HG03108 (cell line): ENCODE data around the gene GTPBP6.
"Not testable (repeated sequence)": the region's sequence is repeated elsewhere in the genome, so short reads cannot be mapped to it uniquely, and the experiment has no call there.

Experiments
- ATAC-seq: cut with Tn5 transposase; IDR thresholded peaks from one replicate; pipeline ENCODE4 v1.9.1; 2021; ENCODE audit warnings: moderate library complexity; ENCODE audit not compliant: unreplicated experiment

GTPBP6 gene

DNA sequence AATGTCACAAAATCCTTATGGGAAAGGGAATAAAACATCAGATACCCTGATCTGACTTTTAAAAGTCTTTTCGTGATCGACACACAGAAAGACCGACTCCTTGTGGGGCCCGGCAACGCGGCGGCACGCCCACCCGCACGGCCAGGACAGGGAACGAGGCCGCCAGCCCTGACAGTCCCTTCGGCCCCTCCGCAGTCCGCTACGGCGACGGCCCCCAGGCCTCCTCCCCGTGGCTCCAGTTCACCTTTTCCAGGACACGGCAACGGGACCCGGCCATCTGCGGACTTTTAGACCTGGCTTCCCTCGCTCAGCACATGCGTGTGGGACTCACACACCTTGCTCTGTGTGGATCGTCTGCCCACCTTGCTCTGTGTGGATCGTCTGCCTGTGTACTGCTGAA, 33.6 kb upstream of the GTPBP6 start:
- ATAC-seq = no peak

DNA sequence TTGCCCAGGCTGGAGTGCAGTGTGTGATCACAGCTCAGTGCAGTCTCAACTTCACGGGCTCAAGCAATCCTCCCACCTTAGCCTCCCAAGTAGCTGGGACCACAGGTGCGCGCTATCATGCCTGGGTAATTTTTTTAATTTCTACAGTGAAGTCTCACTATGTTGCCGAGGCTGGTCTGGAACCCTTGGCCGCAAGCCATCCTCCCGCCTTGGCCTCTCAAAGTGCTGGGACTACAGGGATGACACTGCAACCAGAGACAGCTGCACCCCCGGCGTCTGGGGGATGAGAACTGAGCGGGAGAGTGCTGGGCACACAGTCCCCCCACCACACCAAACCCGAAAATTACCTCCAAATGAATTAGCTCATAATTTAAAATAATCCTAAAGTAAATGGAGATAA, 33.1 kb upstream of the GTPBP6 start:
- no peak for ATAC-seq

DNA sequence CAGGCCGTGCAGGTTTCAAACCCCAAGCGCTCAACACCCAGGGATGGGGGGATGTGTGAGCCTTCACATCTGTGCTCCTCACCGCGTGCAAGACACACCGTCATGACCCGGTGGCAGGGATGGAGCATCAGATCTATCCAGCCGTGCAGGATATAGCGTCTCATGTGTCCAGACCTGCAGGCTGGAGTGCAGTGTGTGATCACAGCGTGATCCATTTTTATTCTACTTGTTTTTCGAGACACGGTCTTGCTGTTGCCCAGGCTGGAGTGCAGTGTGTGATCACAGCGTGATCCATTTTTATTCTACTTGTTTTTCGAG, 32.7 kb upstream of the GTPBP6 start:
- ATAC-seq = not testable (repeated sequence)

DNA sequence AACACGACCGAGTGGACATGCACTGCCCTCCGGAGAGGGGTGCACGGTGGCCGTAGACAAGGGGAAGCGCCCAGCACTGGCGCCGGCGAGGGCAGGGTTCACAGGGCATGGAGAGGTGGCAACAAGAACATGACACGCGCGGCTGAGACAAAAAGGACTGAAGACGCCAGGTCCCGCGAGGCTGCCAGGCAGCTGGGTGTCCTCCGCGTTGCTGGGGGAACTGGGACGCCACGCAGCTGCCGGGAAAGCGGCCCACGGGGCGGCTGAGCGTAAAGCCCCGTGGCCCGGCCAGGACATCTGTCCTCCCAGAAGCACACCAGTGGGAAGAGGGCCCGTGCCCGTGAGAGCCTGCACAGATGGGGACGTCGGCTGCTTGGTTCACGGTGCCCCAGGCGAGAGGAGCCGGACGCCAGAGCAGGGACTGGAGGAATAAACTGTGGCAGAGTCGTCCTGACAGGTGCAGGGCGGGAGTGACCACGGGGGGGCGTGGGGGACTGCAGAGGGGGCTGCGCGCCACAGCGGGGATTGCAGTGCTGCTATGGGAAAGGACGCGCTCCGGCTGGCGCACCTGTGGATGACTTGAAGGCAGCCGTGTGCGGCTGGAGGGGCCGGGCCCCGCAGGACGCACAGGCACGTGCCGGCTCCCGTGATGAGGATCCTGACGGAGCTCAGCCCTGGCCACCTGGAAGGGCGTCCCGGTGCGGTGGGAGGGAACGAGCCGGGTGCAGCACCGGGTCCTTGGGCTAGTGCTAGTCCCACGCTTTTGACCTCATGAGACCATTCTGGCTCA, 32.1 kb upstream of the GTPBP6 start:
- ATAC-seq = no peak

DNA sequence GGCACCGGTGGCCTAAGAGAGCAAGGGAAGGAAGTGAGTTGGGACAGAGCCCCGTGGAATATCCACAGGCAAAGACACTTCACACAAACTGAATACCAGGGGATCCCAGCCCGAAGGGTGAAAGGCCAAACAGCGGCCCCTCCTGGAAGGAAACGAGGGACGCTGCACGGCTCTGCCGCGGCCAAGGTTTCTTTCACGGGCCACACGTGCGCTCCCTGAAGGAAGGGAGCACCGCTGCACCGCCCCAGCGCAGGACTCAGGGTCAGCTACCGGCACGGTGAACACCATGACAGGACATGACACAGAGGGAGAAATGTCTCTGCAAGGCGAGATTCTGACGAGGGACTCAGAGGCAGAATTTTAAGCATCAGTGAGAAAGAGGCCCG, 31.5 kb upstream of the GTPBP6 start:
- no peak for ATAC-seq

DNA sequence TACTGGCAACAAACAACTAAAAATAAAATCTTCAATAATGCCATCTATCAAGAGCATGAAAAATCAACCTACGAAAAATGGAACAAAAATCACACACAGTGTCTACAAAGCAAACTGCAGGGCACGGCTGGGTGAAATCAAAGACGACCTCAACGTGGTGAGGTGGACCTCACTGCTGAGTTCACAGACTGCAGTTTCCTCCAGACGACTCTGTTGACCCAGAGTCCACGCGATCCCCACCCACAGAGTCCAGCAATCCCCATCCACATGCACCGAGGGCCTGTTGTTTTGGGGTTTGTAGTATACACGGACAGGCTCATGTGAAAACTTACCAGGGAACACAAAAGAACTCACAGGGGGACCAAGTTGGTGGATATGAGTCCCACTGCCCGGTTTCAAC, 31.1 kb upstream of the GTPBP6 start:
- no peak for ATAC-seq

DNA sequence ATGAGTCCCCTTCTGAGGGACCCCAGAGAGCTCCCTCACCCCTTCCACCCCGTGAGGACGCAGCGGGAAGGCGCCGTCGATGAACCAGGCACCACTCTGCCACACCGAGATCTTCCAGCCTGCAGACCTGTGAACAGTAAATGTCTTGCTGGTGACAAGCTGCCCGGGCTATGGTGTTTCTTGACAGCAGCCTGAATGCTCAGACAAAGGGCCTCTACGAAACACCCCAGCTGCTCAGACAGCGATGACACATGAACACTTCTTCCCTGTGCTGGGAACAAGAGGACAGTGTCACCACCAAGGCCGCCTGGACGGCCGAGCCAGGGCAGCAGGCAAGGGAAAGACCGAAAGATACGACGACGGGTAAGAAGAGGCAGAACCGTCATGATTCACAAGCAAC, 30.6 kb upstream of the GTPBP6 start:
- ATAC-seq = no peak

DNA sequence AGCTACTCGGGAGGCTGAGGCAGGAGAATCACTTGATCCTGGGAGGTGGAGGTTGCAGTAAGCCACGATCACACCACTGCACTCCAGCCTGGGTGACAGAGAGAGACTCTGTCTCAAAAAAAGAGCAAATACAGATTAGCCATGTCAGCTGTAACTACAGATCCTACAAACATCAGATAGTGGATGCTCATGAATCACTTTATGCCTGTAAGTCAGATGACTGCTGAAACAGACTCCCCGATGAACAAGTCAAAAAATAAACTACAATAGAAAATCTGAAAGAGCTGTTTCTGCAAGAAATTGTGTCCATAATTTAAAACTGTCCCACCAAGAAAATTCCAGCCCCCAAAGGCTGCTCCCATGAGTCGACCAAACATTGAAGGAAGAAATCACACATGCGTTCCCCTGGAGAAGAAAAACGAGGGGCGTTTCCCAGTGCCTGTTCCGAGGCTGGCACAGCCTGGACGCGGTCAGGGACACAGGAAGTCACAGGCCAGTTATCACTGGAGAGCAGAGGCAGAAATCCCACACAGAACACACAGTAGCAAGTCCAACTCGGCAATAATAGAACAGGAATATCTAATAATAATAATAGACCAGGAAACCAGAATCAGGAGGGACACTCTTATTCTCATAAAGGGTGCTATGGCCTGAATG, 30.0 kb upstream of the GTPBP6 start:
- ATAC-seq = no peak

DNA sequence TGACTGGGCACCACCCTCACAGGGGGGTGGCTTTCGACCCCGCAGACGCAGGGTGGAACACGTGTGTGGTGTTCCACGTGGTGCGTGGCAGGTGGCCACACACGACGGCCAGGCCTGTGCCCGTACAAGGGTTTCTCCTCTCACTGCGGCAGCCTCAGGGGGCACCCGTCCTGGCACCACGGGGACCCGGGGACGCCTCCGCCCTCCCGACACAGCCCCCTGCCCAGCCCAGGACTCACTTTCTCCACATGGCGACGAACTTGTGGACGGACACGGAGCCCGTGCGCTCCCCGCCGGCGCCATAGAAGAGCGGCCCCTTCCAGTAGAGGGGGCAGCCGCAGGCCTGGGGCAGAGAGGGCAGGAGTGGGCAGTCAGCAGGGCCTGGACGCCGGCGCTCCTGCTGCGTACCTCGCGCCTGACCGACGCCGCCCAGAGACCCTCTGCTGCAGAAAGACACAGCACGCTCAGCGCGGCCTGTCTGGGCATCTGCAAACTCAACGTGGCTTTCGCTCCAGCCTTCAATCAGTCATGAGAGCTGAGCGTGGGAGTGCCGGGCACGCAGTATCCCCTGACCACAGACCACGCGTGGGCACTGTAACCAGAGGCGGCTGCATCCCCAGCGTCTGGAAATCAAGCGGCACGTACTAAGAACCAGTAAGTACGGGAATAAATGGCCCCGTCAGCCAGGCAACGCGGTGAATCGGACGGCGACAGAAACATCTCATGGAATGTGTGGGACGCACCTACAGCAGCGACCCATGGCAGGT, 28.9 kb upstream of the GTPBP6 start:
- ATAC-seq = no peak

DNA sequence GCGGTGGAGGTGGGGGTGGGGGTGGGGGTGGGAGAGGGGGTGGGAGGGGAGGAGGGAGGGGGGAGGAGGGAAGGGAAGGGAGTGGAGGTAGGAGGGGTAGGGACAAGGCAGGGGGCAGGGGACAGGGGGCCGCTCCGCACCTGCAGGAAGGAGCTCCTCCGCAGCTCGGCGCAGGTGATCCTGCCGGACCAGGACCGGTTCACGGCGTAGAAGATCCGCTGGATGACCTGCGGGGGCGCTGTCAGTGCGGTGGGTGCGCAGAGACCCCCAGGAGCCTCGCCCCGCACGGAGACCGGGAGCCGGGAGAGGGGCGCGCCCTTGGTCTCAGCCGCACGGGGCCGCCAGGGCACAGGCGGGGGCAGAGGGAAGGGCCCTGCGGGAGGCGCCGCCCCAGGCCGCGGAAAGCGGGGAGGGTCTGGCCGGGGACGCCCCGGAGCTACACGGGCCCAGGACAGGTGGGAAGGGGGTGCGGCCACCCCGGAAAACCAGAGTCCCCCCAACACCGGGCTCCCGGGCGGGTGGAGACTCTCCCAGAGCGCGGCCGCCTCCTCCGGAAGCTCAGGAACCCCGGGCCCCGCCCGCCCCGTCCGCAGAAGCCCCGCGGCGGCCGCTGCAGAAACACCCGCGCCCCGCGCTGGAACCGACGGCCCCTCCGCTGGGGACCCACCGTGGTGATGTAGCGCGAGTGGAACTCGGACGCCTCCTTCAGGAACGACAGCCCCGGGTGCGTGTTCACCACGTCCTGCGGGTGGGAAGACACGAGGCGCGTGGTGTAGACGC, 27.6 kb upstream of the GTPBP6 start:
- no peak for ATAC-seq

DNA sequence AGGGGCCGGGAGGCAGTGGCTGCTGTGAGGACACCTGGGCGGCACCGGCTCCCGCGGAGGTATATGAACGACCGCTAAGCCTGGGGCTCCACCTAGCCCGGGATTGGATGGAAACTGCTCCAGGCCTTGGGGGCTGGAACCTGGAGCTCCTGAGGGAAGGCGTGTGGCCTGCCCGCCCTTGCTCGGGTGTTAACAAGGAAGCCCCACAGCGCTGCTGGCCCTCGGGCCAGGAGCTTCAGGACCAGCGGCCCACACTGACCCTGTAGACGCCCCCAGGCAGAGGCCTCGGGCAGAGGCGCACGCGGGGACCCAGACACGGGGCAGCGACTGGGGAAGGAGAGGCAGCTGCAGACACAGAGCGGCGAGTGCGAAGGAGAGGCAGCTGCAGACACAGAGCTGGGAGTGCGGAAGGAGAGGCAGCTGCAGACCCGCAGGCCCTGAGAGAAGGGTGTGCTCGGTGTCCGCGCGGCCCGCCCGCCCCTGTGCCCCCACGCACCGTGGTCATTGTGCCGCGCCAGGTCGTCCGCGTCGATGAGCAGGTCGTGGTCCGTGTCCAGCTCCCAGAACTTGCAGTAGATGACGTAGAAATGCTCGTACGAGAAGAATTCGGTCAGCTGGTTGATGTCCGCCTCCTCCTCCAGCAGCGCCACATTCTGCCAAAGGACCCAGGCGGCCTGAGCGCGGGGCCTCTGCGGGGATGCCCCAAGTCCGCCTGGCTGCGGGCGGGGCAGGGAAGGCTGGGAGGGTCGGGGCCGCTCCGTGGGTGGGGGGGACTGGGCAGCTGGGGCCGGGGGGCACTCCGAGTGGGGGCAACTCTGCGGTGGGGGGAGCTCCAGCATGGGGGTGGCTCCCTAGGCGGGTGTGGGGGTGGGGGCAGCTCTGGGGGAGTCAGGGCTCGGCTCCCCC, 26.7 kb upstream of the GTPBP6 start:
- ATAC-seq = no peak

DNA sequence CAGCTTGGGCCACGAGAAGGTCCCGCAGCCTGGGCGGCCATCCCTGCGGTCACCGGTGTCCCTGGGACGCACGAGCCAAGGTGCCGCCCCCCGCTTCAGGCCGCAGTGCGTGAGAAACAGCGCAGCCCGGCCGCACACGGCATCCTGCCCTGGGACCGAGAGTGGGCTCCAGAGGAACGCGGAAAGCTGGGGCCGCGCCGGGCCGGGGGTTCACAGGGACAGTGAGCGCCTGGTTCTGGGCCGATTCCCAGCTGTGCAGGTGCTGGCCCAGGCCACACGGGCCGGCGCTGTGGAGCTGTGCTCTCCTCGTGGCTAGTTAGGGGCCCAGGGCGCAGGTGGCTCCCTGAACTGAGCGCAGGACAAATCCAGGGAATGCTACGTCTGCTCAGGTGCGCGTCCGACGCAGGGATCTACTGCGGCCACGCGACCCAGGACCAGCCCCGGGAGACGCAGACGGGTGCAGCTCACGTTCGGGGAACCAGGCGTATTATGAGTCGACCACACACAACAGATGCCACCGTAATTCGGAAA, 25.8 kb upstream of the GTPBP6 start:
- no peak for ATAC-seq

DNA sequence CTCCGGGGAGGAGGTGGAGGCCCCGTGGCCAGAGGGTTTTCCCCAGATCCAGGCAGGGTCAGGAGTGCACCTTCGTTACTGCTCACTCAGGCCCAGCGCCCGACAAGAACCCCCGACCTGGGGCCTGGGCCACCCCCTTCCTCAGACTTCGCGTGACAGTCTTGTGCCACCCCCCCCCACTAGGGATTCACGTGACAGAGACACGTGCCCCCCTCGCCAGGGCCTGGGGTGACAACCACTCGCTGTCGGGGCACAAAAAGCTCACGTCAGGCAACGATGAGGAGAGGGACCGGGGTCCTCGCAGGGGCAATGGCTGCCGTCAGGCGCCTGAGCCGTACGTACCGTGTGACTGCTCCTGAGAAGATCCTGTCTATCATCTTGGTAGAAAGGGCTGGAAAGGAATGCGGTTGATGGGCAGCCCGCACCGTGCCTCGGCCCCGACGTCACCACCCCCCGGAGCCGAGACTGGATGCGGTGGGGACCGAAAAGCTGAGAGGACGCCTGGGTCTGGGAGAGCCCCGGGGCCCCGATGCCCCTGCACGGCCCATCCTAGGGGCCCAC, 23.0 kb upstream of the GTPBP6 start:
- no peak for ATAC-seq

DNA sequence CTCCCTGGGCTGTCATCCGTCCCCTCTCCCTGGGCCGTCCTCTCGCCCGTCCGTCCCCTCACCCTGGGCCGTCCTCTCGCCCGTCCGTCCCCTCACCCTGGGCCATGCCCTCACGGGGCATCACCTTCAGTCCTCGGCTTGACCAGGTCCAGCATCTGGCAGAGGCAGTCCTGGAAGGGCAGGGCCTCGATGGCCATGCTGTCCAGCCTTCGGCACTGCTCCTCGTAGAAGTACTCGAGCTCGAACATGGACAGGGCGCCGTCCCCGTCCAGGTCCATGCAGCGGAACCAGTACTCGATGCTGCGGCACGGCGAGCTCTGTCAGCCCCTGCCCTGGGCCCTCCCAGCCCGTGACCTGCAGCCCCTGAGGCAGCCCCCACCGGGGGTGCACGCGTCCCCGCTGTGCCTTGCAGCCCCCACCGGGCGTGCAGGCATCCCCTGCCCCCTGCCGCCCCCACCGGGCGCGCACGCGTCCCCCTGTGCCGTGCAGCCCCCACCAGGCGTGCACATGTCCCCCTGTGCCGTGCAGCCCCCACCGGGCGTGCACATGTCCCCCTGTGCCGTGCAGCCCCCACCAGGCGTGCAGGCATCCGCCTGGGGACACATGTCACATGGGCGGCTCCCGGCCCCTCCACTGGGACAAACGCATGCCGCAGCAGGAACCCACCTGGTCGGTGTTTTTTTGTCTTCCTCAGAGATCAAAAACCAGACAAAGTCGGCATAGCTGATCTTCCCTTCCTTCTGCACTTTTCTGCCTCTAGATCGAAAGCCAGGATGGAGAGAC, 22.2 kb upstream of the GTPBP6 start:
- ATAC-seq = no peak

DNA sequence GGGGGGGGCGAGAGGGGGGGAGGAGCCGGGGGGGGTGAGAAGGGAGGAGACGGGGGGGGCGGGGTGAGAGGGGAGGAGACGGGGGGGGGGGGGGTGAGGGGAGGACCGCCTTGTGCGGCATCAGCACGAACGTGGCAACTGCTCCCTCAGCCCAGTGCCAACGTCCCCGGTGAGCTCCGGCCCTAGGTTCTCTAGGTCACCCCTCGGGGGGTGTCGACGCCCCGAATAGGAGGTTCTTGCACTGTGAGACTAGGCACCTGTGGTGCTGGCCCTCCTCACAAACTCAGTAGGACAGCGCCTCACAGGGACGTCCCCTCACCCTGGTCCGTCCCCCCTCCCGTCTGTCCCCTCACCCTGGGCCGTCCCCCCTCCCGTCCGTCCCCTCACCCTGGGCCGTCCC, 21.5 kb upstream of the GTPBP6 start:
- no peak for ATAC-seq

DNA sequence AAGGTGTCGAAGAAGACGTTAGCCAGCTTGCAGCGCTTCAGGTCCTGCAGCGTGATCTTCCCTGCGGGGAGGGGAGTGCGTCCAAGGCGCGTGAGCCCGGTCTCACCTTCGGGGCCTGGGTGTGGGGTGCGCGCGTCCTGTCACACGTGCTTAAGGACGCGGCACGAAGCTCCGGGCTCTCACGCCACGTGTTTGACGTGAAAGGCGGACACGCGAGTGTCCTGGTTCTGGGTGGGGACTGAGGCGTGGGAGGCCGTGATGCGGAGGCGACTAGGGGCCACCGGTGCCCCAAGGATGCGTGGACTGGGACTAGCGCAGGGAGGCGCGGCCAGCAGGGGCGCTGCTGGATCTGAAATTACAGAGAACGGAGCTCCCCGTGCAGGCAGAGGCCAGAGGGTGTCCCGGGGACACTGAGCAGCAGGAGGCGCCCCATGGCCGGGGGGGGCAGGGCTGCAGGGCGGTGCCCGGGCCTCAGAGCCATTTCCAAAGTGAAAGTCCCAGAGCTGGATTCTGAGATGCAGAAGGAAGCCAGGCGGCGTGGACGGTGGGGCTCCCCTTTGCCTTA, 20.3 kb upstream of the GTPBP6 start:
- no peak for ATAC-seq

DNA sequence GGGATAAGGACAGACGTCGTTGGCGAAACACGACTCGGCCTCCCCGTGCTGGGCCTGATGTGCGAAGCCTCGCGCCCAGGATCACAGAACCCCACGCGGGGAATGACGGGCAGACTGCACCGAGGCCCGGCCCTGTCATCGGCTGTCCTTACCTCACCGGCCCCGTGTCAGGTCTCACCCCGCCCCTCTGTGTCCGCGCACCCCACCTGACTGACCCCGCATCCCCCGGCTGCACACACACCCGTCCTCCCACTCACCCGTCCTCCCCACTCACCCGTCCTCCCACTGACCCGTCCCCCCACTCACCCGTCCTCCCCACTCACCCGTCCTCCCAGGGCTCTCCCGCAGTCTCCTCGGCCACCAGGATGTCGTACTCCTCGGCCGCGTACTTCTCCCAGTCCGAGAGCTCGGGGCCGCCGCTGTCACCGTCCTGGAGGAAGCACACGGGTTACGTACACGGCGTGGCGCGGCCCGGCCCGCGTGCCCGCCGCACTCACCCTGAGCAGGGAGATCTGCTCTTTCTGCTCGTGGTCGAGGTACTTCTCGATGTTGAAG, 19.8 kb upstream of the GTPBP6 start:
- no peak for ATAC-seq

DNA sequence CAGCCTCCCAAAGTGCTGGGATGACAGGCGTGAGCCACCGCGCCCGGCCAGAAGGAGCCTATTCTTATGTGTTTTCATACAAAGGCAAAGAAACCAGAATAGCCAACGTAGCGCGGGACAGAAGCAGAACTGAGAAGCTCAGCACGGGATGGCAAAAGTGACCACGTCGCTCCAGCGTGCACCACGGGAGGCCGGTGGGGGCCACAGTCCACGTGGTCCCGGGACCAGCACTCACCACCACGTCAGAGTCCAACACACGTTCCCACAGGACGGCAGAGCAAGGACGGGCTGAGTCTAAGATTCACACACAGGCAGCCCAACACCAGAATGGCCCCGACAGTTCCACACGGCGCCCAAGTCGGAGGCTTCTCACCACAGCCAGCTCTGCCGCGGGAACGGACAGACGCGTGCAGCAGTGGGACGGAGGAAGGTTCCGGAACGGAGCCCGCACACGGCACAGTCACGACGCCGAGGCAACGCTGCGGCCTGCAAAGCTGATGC, 18.8 kb upstream of the GTPBP6 start:
- no peak for ATAC-seq
